HFF-Myc (cell line): Measurements from ENCODE around the gene PCNP.
"Not testable (repeated sequence)": the region's sequence is repeated elsewhere in the genome, so short reads cannot be mapped to it uniquely, and the experiment has no call there.

Source experiments
- DNase-seq: peaks from one replicate; pipeline ENCODE4 v3.0.0-alpha.2; 2011; ENCODE audit warnings: low read depth; ENCODE audit errors: extremely low read depth
- H3K4me3 ChIP-seq: replicated peaks from 2 replicates; pipeline ENCODE4 v1.5.1; 2011; ENCODE audit warnings: low read depth, mild to moderate bottlenecking, control low read depth, low read length
- TF ChIP-seq, protein P1 (sequence below): IDR thresholded peaks from 2 replicates; pipeline ENCODE4 v1.5.1; 2012; ENCODE audit warnings: mild to moderate bottlenecking, low read depth, low read length, control low read depth; ENCODE audit errors: missing control alignments

The PCNP gene

DNA sequence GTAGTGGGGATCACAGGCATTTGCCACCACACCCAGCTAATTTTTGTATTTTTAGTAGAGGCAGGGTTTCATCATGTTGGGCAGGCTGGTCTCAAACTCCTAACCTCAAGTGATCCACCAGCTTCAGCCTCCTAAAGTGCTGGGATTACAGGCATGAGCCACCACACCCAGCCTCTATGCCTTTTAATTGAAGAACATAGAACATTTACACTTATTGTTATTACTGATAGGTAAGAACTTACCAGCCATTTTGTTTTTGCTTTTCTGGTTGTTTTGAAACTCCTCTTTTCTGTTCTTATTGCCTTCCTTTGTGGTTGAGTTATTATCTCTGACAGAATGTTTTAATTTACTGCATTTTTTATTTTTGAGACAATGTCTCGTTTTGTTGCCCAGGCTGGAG, 29.2 kb downstream of the PCNP start:
- TF ChIP-seq, protein P1, sequence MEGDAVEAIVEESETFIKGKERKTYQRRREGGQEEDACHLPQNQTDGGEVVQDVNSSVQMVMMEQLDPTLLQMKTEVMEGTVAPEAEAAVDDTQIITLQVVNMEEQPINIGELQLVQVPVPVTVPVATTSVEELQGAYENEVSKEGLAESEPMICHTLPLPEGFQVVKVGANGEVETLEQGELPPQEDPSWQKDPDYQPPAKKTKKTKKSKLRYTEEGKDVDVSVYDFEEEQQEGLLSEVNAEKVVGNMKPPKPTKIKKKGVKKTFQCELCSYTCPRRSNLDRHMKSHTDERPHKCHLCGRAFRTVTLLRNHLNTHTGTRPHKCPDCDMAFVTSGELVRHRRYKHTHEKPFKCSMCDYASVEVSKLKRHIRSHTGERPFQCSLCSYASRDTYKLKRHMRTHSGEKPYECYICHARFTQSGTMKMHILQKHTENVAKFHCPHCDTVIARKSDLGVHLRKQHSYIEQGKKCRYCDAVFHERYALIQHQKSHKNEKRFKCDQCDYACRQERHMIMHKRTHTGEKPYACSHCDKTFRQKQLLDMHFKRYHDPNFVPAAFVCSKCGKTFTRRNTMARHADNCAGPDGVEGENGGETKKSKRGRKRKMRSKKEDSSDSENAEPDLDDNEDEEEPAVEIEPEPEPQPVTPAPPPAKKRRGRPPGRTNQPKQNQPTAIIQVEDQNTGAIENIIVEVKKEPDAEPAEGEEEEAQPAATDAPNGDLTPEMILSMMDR: no peak
- no peak overlapping the region for H3K4me3 ChIP-seq
- no peak for DNase-seq

DNA sequence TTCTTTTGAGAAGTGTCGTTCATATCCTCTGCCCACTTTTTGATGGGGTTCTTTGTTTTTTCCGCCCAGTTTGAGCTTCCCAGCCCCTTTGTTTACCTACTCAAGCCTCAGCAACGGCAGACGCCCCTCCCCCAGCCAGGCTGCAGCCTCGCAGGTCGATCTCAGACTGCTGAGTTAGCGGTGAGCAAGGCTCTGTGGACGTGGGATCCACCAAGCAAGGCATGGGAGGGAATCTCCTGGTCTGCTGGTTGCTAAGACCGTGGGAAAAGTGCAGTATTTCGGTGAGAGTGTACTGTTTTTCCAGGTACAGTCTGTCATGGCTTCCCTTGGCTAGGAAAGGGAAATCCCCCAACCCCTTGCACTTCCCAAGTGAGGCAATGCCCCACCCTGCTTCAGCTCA, 31.4 kb downstream of the PCNP start:
- not testable (repeated sequence) for H3K4me3 ChIP-seq, DNase-seq

DNA sequence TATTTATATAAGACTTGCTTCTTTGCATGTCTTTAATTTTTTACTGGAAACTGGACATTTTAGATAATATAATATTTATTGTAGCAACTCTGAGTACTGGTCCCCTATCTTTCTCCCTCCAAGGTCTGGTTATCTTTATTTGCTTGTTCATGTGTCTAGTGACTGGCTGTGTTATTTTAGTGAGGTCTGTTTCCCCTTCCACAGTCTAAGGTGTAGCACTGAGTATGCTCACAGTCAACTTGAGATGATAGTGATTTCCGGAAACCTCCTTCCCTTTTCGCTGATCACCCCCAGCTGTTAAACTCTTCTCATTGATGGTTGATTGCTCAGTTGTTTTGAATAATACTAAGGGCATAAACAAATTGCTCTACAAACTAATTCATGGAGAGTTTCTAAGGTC, 37.0 kb downstream of the PCNP start:
- no peak for DNase-seq
- TF ChIP-seq, protein P1: no peak
- no peak overlapping the region for H3K4me3 ChIP-seq

DNA sequence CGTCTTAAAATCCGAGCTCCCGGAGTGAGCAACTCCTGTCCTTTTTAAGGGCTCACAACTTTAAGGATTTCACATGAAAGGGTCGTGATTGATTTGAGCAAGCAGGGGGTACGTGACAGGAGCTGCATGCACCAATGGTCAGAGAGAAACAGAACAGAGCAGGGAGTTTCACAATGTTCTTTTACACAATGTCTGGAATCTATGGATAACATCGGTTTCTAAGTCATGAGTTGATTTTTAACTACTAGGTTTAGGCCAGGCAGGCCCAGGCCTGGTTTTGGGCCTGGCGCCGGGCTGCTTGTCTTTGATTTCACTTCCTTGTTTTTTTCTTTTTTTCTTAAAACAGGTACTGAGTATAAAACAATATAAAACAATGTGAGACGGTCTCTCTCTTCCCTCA, 39.0 kb downstream of the PCNP start:
- not testable (repeated sequence) for H3K4me3 ChIP-seq, DNase-seq

DNA sequence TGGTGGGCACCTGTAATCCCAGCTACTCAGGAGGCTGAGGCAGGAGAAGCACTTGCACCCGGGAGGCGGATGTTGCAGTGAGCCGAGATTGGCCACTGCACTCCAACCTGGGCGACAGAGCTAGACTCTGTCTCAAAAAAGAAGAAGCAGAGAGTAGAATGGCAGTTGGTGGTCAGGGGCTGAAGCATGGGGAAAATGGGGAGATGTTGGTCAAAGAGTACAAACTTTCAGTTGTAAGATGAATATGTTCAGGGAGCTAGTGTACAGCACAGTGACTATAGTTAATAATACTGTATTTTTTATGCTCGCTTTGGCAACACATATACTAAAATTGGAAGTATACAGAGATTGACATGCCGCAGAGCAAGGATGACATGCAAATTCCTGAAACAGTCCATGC, 41.5 kb downstream of the PCNP start:
- TF ChIP-seq, protein P1: no peak
- no peak for DNase-seq
- H3K4me3 ChIP-seq: no peak overlapping the region

DNA sequence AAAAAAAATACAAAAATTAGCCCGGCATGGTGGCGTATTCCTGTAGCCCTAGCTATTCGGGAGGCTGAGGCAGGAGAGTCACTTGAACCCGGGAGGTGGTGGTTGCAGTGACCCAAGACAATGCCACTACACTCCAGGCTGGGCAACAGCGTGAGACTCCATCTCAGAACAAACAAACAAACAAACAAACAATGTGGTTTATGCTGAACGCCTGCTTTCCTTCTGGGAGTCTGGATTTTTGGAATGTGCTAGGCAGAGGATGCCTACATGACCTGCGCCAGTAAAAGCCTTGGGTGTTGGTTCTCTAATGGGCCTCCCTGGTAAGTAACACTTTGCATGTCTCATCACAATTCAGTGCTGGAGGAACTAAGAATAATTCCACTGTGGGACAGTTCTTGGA, 43.5 kb downstream of the PCNP start:
- TF ChIP-seq, protein P1: no peak
- DNase-seq: no peak
- H3K4me3 ChIP-seq: no peak overlapping the region

DNA sequence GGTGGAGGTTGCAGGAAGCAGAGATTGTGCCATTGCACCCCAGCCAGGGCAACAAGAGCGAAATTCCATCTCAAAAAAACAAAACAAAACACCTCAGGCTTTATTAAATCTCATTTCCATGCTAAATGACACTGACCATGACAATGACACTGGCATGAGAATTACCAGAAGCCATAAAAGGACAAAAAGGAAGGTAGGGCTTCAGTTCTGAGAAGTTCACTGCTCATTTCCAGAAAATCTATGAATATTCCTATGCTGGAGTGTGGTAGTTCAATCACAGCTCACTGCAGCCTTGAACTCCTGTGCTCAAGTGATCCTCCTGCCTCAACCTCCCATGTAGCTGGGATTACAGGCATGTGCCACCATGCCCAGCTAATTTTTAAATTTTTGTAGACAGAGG, 44.7 kb downstream of the PCNP start:
- H3K4me3 ChIP-seq: no peak overlapping the region
- no peak for DNase-seq
- TF ChIP-seq, protein P1: no peak

DNA sequence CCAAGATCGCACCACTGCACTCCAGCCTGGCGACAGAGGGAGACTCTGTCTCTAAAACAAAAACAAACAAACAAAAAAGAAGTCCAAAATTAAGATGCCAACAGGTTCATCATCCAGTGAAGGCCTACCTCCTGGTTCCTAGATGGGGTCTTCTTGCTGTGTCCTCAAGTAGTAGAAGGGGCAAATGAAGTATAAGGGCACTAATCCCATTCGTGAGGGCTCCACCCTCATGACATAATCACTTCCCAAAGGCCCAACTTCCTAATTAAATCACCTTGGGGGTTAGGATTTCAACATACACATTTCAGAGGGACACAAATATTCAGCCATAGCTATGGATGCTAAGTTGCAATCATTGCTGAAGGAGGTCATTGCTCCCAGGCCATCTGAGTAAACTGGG, 45.8 kb downstream of the PCNP start:
- TF ChIP-seq, protein P1: no peak
- no peak overlapping the region for H3K4me3 ChIP-seq
- DNase-seq: no peak
